ENCODE results near the gene GSK3A.

GSK3A gene

GRCh38 chr19:42254089-42254849 lies 11.9 kb upstream of the GSK3A start:
- WGBS, result 1% methylated on average over 47 of the region's 70 CpGs
- Histone ChIP-seq H3K23ac (ENCODE audit: low read length in 2 of 2) (peak overlapping the region; percentile 91 to 94), H3K79me1 (replicated peaks; ENCODE audit: low read length, poor library complexity, severe bottlenecking) (peaks cover 4% of the 10 kb centered on the region), H3K4me2 (ENCODE audit: low read length, poor library complexity, severe bottlenecking) (peak overlapping the region; percentile 60), H3K14ac (ENCODE audit: low read length in 2 of 2) (peak overlapping the region; percentile 98 to 99), H2BK12ac (ENCODE audit: low read length in 2 of 2) (peak overlapping the region in 1 of 2 experiments; percentile 95), H3K4me3 (ENCODE audit: insufficient read depth in 1 of 2, low read depth in 1 of 2, low read length in 2 of 2) (peak overlapping the region; percentile 90 to 99), H4K91ac (ENCODE audit: low read length) (peak overlapping the region; percentile 95), H3K36me3 (ENCODE audit: control insufficient read depth in 1 of 2, insufficient read depth in 2 of 2, low read depth in 1 of 2, low read length in 2 of 2) (peaks cover 8 to 22% of the 10 kb centered on the region in 2 experiments), H2AFZ (ENCODE audit: low read depth, low read length) (no peak overlapping the region), H3K18ac (ENCODE audit: low read depth in 1 of 2, low read length in 2 of 2) (peak overlapping the region; percentile 98 to 99), H3K4ac (ENCODE audit: low read depth in 1 of 2, low read length in 2 of 2) (peak overlapping the region; percentile 82 to 97), H3K9me3 (ENCODE audit: control insufficient read depth, low read length) (no peaks in the 10 kb centered on the region), H4K8ac (ENCODE audit: low read length) (peak overlapping the region; percentile 53), H2AK5ac (ENCODE audit: low read length, severe bottlenecking) (peak overlapping the region; percentile 50), H3K4me1 (ENCODE audit: control insufficient read depth, insufficient read depth, low read depth, low read length) (peaks cover 29% of the 10 kb centered on the region), H3K27me3 (ENCODE audit: control insufficient read depth in 1 of 2, insufficient read depth in 1 of 2, low read length in 2 of 2) (no peaks in the 10 kb centered on the region), H3K9ac (ENCODE audit: low read length) (peak overlapping the region; percentile 97), H2BK15ac (ENCODE audit: low read depth, poor library complexity, severe bottlenecking) (peak overlapping the region; percentile 98), H2BK120ac (ENCODE audit: low read depth, low read length) (peak overlapping the region; percentile 96), H2BK5ac (ENCODE audit: low read depth, low read length, poor library complexity, severe bottlenecking) (peak overlapping the region; percentile 74), H3K27ac (ENCODE audit: low read length, poor library complexity, severe bottlenecking) (peak overlapping the region; percentile 93)
- peak; percentile 74 for DNase-seq

GRCh38 chr19:42253245-42254088 lies 11.1 kb upstream of the GSK3A start:
- no peak overlapping the region for H2AK5ac ChIP-seq (ENCODE audit: low read length, severe bottlenecking)
- H2BK12ac ChIP-seq (ENCODE audit: low read length in 2 of 2), result no peak overlapping the region
- peaks cover 31% of the 10 kb centered on the region for H3K4me1 ChIP-seq (ENCODE audit: control insufficient read depth, insufficient read depth, low read depth, low read length)
- peak overlapping the region; percentile 63 for H4K8ac ChIP-seq (ENCODE audit: low read length)
- H3K23ac ChIP-seq (ENCODE audit: low read length in 2 of 2), result peak overlapping the region in 1 of 2 experiments; percentile 56
- no peaks in the 10 kb centered on the region for H3K9me3 ChIP-seq (ENCODE audit: control insufficient read depth, low read length)
- H2BK5ac ChIP-seq (ENCODE audit: low read depth, low read length, poor library complexity, severe bottlenecking), result peak overlapping the region; percentile 74
- peak overlapping the region; percentile 76 for H3K4me2 ChIP-seq (ENCODE audit: low read length, poor library complexity, severe bottlenecking)
- peak overlapping the region; percentile 93 for H3K27ac ChIP-seq (ENCODE audit: low read length, poor library complexity, severe bottlenecking)
- peak; percentile 68 for DNase-seq
- no peaks in the 10 kb centered on the region for H3K27me3 ChIP-seq (ENCODE audit: control insufficient read depth in 1 of 2, insufficient read depth in 1 of 2, low read length in 2 of 2)
- H2AFZ ChIP-seq (ENCODE audit: low read depth, low read length), result no peak overlapping the region
- 0% methylated on average over 5 of the region's 71 CpGs for WGBS
- H2BK15ac ChIP-seq (ENCODE audit: low read depth, poor library complexity, severe bottlenecking), result peak overlapping the region; percentile 76
- peak overlapping the region; percentile 72 for H4K91ac ChIP-seq (ENCODE audit: low read length)
- peak overlapping the region; percentile 83 to 99 for H3K4me3 ChIP-seq (ENCODE audit: insufficient read depth in 1 of 2, low read depth in 1 of 2, low read length in 2 of 2)
- peak overlapping the region; percentile 30 to 92 for H3K4ac ChIP-seq (ENCODE audit: low read depth in 1 of 2, low read length in 2 of 2)
- H3K18ac ChIP-seq (ENCODE audit: low read depth in 1 of 2, low read length in 2 of 2), result peak overlapping the region; percentile 86 to 91
- peak overlapping the region; percentile 97 for H3K9ac ChIP-seq (ENCODE audit: low read length)
- H3K14ac ChIP-seq (ENCODE audit: low read length in 2 of 2), result peak overlapping the region in 1 of 2 experiments; percentile 82
- H2BK120ac ChIP-seq (ENCODE audit: low read depth, low read length), result peak overlapping the region; percentile 96
- peaks cover 10 to 30% of the 10 kb centered on the region in 2 experiments for H3K36me3 ChIP-seq (ENCODE audit: control insufficient read depth in 1 of 2, insufficient read depth in 2 of 2, low read depth in 1 of 2, low read length in 2 of 2)
- H3K79me1 ChIP-seq (replicated peaks; ENCODE audit: low read length, poor library complexity, severe bottlenecking), result peaks cover 10% of the 10 kb centered on the region

- H3K9me3 ChIP-seq (ENCODE audit: control insufficient read depth, low read length), result no peaks in the 10 kb centered on the region
- peak overlapping the region; percentile 31 to 91 for H3K4ac ChIP-seq (ENCODE audit: low read depth in 1 of 2, low read length in 2 of 2)
- DNase-seq, result peak; percentile 81
- H2BK120ac ChIP-seq (ENCODE audit: low read depth, low read length), result no peak overlapping the region
- peaks cover 14 to 37% of the 10 kb centered on the region in 2 experiments for H3K36me3 ChIP-seq (ENCODE audit: control insufficient read depth in 1 of 2, insufficient read depth in 2 of 2, low read depth in 1 of 2, low read length in 2 of 2)
- H3K23ac ChIP-seq (ENCODE audit: low read length in 2 of 2), result peak overlapping the region in 1 of 2 experiments; percentile 97
- peak overlapping the region; percentile 76 for H3K4me2 ChIP-seq (ENCODE audit: low read length, poor library complexity, severe bottlenecking)
- H3K79me1 ChIP-seq (replicated peaks; ENCODE audit: low read length, poor library complexity, severe bottlenecking), result peaks cover 13% of the 10 kb centered on the region
- peak overlapping the region; percentile 90 for H3K9ac ChIP-seq (ENCODE audit: low read length)
- peak overlapping the region; percentile 78 for H3K27ac ChIP-seq (ENCODE audit: low read length, poor library complexity, severe bottlenecking)
- H3K14ac ChIP-seq (ENCODE audit: low read length in 2 of 2), result peak overlapping the region in 1 of 2 experiments; percentile 82
- peak overlapping the region; percentile 48 for H2BK5ac ChIP-seq (ENCODE audit: low read depth, low read length, poor library complexity, severe bottlenecking)
- peak overlapping the region; percentile 2 to 12 for H2BK12ac ChIP-seq (ENCODE audit: low read length in 2 of 2)
- no peak overlapping the region for H4K8ac ChIP-seq (ENCODE audit: low read length)
- no peak overlapping the region for H2AFZ ChIP-seq (ENCODE audit: low read depth, low read length)
- no peaks in the 10 kb centered on the region for H3K27me3 ChIP-seq (ENCODE audit: control insufficient read depth in 1 of 2, insufficient read depth in 1 of 2, low read length in 2 of 2)
- H4K91ac ChIP-seq (ENCODE audit: low read length), result peak overlapping the region; percentile 29
- peak overlapping the region; percentile 86 to 91 for H3K18ac ChIP-seq (ENCODE audit: low read depth in 1 of 2, low read length in 2 of 2)
- H2AK5ac ChIP-seq (ENCODE audit: low read length, severe bottlenecking), result peak overlapping the region; percentile 49
- peaks cover 34% of the 10 kb centered on the region for H3K4me1 ChIP-seq (ENCODE audit: control insufficient read depth, insufficient read depth, low read depth, low read length)
- H2BK15ac ChIP-seq (ENCODE audit: low read depth, poor library complexity, severe bottlenecking), result peak overlapping the region; percentile 75
- whole genome bisulfite sequencing, result 8% methylated on average over 17 of the region's 27 CpGs
- peak overlapping the region; percentile 83 to 99 for H3K4me3 ChIP-seq (ENCODE audit: insufficient read depth in 1 of 2, low read depth in 1 of 2, low read length in 2 of 2)
These were observed 10.2 kb upstream of the GSK3A start for GRCh38 chr19:42252365-42253244.
